ENCODE results near the gene PDIA5. TPM values are rescaled to one million over a fixed set of nuclear protein-coding genes. Genes with fewer than 3 reads are reported as not detected.

Gene PDIA5
- total RNA-seq, 1 experiment from 2014 or later, result 24.3 TPM

- Mint-ChIP-seq H3K4me1 (peaks cover 26 to 32% of the 10 kb centered on the region in 2 experiments), H3K27me3 (ENCODE audit: low read depth) (no peaks in the 10 kb centered on the region)
- no peaks in the 10 kb centered on the region for H3K79me2 ChIP-seq (ENCODE audit: insufficient read depth, low read length)
Observed at GRCh38 chr3:123096731-123097130, 29.9 kb downstream of the PDIA5 start.

More at GRCh38 chr3:123096731-123097130, 29.9 kb downstream of the PDIA5 start:
- H3K27ac Mint-ChIP-seq, result no peak overlapping the region
- H2AK5ac ChIP-seq (ENCODE audit: insufficient read length, low read length), result no peak overlapping the region
- H2BK5ac ChIP-seq (ENCODE audit: insufficient read length, low read length), result no peak overlapping the region
- no peak overlapping the region for H3T11ph ChIP-seq (ENCODE audit: low read length)
- H2BK120ac ChIP-seq (ENCODE audit: low read depth, low read length, poor library complexity, severe bottlenecking), result no peak overlapping the region
- no peaks in the 10 kb centered on the region for H3K9me3 ChIP-seq (ENCODE audit: control insufficient read depth, low read depth, low read length)
- H3K23me2 ChIP-seq (ENCODE audit: insufficient read length, low read depth, low read length, poor library complexity, severe bottlenecking), result no peaks in the 10 kb centered on the region
- H2BK15ac ChIP-seq (ENCODE audit: low read depth, low read length), result no peak overlapping the region
- H2BK12ac ChIP-seq (ENCODE audit: insufficient read length, low read depth, low read length), result no peak overlapping the region
- no peak for TF ChIP-seq CTCF (conservative IDR thresholded peaks at IDR 0.05)
- H3K79me1 ChIP-seq (ENCODE audit: insufficient read depth, low read depth, low read length, poor library complexity, severe bottlenecking), result no peaks in the 10 kb centered on the region
- H4K91ac ChIP-seq (ENCODE audit: insufficient read length, low read depth, low read length), result no peak overlapping the region
- no peak overlapping the region for H3K14ac ChIP-seq (ENCODE audit: insufficient read depth, low read length)
- no CpG with 5 or more reads among the region's 11 CpGs for WGBS (ENCODE audit: extremely low coverage, insufficient read length, low lambda C conversion rate)
- no peak for DNase-seq
- no peak overlapping the region for H3K27ac ChIP-seq (ENCODE audit: insufficient read length, low read depth, low read length)
- no peak overlapping the region for H3K18ac ChIP-seq (ENCODE audit: insufficient read length, low read depth, low read length)
- no peak overlapping the region for H3K4me2 ChIP-seq (ENCODE audit: insufficient read depth, insufficient read length, low read length)
- no peak overlapping the region for H2BK20ac ChIP-seq (ENCODE audit: low read depth, low read length, poor library complexity, severe bottlenecking)
- H4K5ac ChIP-seq (ENCODE audit: insufficient read length, low read depth, low read length), result no peak overlapping the region
- no peak overlapping the region for H3K23ac ChIP-seq (ENCODE audit: insufficient read length, low read depth, low read length)
- H4K8ac ChIP-seq (replicated peaks; ENCODE audit: insufficient read length, low read depth, low read length), result no peak overlapping the region
- H3K9ac ChIP-seq (ENCODE audit: extremely low read depth, insufficient read length, low read length), result no peak overlapping the region
- H3K4me3 Mint-ChIP-seq, result no peak overlapping the region
- no peaks in the 10 kb centered on the region for H3K27me3 ChIP-seq (ENCODE audit: insufficient read depth, low read length)
- no peak overlapping the region for H2AFZ ChIP-seq (ENCODE audit: low read length)
- H3K9me3 Mint-ChIP-seq, result no peaks in the 10 kb centered on the region
- H3K56ac ChIP-seq (ENCODE audit: insufficient read length, low read depth, low read length), result no peak overlapping the region
- H3K36me3 Mint-ChIP-seq (ENCODE audit: insufficient read depth in 1 of 3, low read depth in 3 of 3), result peaks cover 10 to 32% (median 16%) of the 10 kb centered on the region in 3 experiments
- H4K20me1 ChIP-seq (ENCODE audit: control insufficient read depth, insufficient read depth, insufficient read length), result peaks cover 4% of the 10 kb centered on the region
- no peak overlapping the region for H3K4ac ChIP-seq (ENCODE audit: low read depth, low read length)
- H3K4me1 ChIP-seq (ENCODE audit: insufficient read depth, low read length), result peaks cover 14% of the 10 kb centered on the region; the same call in 1 of the 2 replicates

Data from H9 (cell line).